GM12875 (cell line): ENCODE data around the gene ZNF726.
"Not testable (repeated sequence)": the region's sequence is repeated elsewhere in the genome, so short reads cannot be mapped to it uniquely, and the experiment has no call there.

Source experiments
- H3K4me3 ChIP-seq: one replicate; pipeline ENCODE4 v1.5.1; 2011; ENCODE audit warnings: low read depth, low read length, control low read depth
- CTCF ChIP-seq: IDR thresholded peaks from 2 replicates; pipeline ENCODE4 v1.5.1; 2011; ENCODE audit warnings: low read depth, mild to moderate bottlenecking, control low read depth, inconsistent platforms, low read length, moderate library complexity, borderline replicate concordance; ENCODE audit not compliant: insufficient read depth

ZNF726 gene

DNA sequence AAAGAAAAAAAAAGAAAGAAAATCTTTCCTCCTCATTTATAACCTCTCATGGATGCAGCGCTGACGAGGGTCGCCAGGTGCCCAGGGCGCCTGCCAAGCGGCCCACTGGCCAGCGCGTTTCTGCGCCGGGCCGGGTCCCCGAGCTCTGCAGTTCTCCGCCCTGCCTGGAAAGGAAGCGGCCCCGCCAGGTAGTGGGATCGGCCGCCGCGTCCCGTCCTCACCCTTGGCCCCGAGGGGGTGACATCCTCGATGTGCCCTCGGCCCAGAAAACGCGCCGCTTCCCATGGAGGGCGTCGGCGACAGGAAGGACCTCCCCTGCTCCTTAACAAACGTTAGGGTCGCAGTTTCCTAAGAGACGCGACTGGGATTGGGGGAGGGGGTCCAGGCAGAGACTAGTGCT is 56.9 kb downstream of the ZNF726 start:
- no peak for TF ChIP-seq CTCF
- H3K4me3 ChIP-seq = no peak overlapping the region

- no peak overlapping the region for H3K4me3 ChIP-seq
- TF ChIP-seq CTCF = no peak
These were observed 57.5 kb downstream of the ZNF726 start for GRCh38 chr19:23972161-23972560.

DNA sequence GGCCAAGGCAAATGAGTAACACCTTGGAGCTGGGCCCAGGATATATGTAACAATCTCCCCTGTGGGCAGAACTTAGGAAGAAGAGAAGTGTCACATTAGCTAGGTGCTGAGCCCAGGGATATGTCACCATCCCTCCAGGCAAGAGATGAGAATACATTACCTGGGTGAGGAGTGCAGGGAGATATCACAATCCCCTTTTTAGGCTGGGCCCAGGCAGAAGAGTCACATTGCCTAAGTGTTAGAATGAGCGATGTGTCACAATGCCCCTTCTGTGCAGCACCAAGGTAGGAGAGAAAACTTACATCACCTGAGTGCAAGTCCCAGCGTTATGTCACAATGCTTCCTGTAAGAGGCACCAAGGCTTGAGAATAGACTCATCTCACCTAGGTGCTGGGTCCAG is 60.3 kb downstream of the ZNF726 start:
- TF ChIP-seq CTCF = no peak
- no peak overlapping the region for H3K4me3 ChIP-seq

DNA sequence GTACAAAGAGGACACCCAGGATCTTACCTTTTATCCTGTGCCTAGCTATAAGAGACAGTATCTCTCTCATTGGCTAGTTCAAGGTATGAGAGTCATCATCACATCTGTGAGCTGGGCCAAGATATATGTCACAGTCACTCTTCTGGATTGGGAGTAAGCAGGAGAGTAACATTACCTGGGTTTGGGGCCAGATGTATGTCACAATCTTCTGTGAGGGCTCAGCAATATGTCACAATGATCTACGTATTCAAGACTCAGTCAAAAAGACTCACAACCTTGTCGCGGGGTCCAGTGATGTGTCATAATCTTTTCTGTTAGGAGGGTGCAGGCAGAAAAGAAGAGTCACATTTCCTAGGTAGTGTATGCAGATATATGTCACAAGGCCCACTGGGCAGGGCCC is 61.9 kb downstream of the ZNF726 start:
- not testable (repeated sequence) for H3K4me3 ChIP-seq

- not testable (repeated sequence) for H3K4me3 ChIP-seq
These were observed 62.6 kb downstream of the ZNF726 start for GRCh38 chr19:23977256-23977655.

DNA sequence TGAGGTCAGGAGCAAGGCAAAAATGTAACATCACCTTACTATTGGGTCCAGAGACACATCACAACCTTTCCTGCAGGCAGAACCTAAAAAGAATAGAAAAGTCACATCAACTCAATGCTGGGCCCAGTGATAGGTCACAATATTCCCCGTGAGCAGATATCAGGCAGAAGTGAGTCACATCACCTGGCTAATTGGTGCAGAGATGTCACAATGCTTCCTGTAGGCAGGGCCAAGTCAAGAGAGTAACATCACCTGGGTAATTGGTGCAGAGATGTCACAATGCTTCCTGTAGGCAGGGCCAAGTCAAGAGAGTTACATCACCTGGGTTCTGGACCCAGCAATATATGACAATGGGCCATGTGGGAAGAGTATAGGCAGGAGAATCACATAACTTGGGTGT is 63.4 kb downstream of the ZNF726 start:
- TF ChIP-seq CTCF = no peak
- H3K4me3 ChIP-seq = no peak overlapping the region

DNA sequence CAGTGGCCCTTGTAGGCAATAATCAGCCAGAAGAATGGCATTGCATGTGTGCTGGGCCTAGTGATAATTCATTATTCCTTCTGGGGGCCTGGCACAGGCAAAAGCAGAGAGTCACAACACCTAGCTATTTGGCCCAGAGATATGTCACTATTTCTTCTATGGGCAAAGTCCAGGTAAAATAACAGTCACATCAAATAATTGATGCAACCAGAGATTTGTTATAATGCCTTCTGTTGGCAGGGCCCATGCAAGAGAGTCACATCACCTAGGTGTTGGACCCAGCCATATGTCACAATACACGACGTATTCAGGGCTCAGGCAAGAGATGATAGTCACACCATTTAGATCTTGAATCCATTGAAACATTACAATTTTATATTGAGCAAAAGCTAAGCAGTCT is 66.1 kb downstream of the ZNF726 start:
- no peak overlapping the region for H3K4me3 ChIP-seq
- TF ChIP-seq CTCF = no peak

DNA sequence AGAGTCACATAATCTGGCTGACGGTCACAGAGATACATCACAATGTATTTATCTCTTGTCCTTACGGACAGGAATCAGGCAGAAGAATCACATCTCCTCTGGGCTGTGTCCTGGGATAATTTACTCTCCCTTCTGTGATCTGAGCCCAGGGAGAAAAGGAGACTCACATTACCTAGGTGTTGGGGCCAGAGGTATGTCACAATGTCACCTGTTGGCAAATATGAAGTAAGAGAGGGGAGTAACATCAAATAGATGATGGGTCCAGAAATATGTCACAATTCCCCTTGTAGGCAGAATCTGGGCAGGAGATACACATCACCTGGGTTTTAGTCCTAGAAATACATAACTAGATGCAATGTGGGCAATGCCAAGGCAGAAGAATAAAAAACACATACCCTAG is 67.2 kb downstream of the ZNF726 start:
- no peak for TF ChIP-seq CTCF
- no peak overlapping the region for H3K4me3 ChIP-seq
